Astrocyte of the cerebellum (primary cell): ENCODE results near the gene LEFTY2.

Experiments used
- DNase-seq: peaks from one replicate; pipeline ENCODE4 v3.0.0-alpha.2; 2011; ENCODE audit warnings: low read depth
- H3K4me3 ChIP-seq: 2 replicates; pipeline ENCODE4 v1.5.1; 2011; ENCODE audit warnings: mild to moderate bottlenecking, low read depth, low read length, moderate library complexity
- CTCF ChIP-seq: IDR thresholded peaks from 2 replicates; pipeline ENCODE4 v1.5.1; 2012; ENCODE audit warnings: low read length, low read depth, moderate library complexity, mild to moderate bottlenecking; ENCODE audit errors: missing control alignments
- in situ Hi-C: cut with HindIII; loops from 2 replicates; pipeline ENCODE4 v1.10.0; 2017; ENCODE audit warnings: low sequenced_read_pairs

The LEFTY2 gene

GRCh38 chr1:225950905-225951497, 10.0 kb upstream of the LEFTY2 start:
- in situ Hi-C loops = no loop called here
- DNase-seq = no peak
- no peak for TF ChIP-seq CTCF
- no peak overlapping the region for H3K4me3 ChIP-seq

GRCh38 chr1:225949041-225949440, 8.0 kb upstream of the LEFTY2 start:
- H3K4me3 ChIP-seq = no peak overlapping the region
- in situ Hi-C loops = no loop called here
- no peak for TF ChIP-seq CTCF
- DNase-seq = no peak

- DNase-seq = no peak
- in situ Hi-C loops = no loop called here
- H3K4me3 ChIP-seq = no peak overlapping the region
- TF ChIP-seq CTCF = no peak
Observed at GRCh38 chr1:225946803-225947202, 5.8 kb upstream of the LEFTY2 start.

GRCh38 chr1:225946082-225946620, 5.1 kb upstream of the LEFTY2 start:
- H3K4me3 ChIP-seq = no peak overlapping the region
- DNase-seq = no peak
- TF ChIP-seq CTCF = no peak
- in situ Hi-C loops = no loop called here

GRCh38 chr1:225945564-225945963, 4.5 kb upstream of the LEFTY2 start:
- TF ChIP-seq CTCF = no peak
- no peak for DNase-seq
- in situ Hi-C loops = no loop called here
- H3K4me3 ChIP-seq = no peak overlapping the region

GRCh38 chr1:225944951-225945350, 3.9 kb upstream of the LEFTY2 start:
- in situ Hi-C loops = no loop called here
- DNase-seq = no peak
- no peak for TF ChIP-seq CTCF
- no peak overlapping the region for H3K4me3 ChIP-seq
